ENCODE measurements around the gene FYN.
"Not testable (repeated sequence)": the region's sequence is repeated elsewhere in the genome, so short reads cannot be mapped to it uniquely, and the experiment has no call there.

Gene FYN

DNA sequence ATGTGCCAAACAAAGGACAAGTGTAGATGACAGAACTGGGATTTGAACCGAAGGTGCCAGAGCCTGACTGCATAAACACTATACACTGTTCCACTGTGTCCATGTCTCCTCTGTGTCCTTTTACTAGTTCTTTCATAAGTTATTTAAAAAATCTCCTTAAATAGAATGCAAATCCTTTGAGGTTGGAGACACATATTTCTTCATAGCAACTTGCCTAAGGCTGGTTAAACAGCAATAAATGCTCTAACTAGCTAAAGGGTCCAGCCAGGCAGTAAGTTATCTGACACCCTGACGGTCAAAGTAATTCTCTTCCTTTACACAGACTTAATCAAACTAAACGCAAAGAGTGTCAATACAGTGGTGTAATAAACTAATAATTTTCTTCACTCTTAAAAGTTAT lies 191.4 kb downstream of the FYN start:
- H3K4me3 ChIP-seq (replicated peaks; ENCODE audit: low read depth, low read length), result no peak overlapping the region
- DNase-seq (ENCODE audit: extremely low read depth, low read depth), result no peak
- TF ChIP-seq, protein P1, sequence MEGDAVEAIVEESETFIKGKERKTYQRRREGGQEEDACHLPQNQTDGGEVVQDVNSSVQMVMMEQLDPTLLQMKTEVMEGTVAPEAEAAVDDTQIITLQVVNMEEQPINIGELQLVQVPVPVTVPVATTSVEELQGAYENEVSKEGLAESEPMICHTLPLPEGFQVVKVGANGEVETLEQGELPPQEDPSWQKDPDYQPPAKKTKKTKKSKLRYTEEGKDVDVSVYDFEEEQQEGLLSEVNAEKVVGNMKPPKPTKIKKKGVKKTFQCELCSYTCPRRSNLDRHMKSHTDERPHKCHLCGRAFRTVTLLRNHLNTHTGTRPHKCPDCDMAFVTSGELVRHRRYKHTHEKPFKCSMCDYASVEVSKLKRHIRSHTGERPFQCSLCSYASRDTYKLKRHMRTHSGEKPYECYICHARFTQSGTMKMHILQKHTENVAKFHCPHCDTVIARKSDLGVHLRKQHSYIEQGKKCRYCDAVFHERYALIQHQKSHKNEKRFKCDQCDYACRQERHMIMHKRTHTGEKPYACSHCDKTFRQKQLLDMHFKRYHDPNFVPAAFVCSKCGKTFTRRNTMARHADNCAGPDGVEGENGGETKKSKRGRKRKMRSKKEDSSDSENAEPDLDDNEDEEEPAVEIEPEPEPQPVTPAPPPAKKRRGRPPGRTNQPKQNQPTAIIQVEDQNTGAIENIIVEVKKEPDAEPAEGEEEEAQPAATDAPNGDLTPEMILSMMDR (IDR thresholded peaks at IDR 0.05; ENCODE audit: low read depth, low read length, missing control alignments), result no peak

DNA sequence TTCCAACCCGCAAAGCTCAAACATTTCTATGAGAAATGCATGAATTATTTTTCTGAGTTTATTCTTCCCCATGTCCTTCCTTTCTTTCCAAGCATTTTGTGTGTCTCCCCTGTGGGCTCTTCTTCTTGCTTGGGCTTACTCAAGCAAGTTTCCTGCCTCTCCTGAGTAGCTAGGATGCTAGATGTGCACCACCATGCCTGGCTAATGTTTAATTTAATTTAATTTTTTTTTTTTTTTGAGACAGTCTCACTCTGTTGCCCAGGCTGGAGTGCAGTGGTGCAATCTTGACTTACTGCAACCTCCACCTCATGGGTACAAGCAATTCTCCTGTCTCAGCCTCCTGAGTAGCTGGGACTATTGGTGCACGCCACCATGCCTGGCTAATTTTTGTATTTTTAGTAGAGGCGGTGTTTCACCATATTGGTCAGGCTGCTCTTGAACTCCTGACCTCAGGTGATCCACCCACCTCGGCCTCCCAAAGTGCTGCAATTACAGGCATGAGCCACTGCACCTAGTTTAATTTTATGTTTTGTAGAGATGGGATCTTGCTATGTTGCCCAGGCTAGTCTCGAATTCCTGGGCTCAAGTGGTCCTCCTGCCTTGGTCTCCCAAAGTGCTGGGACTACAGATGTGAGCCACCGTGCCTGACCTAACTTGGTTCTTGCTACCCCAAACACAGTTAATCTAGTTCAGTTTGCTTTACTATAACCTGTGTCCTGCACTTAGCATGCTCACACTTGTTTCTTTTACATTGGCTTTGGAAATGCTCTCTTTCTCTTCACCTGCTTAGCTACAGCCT lies 192.2 kb downstream of the FYN start:
- H3K4me3 ChIP-seq (replicated peaks; ENCODE audit: low read depth, low read length); DNase-seq (ENCODE audit: extremely low read depth, low read depth): not testable (repeated sequence)

DNA sequence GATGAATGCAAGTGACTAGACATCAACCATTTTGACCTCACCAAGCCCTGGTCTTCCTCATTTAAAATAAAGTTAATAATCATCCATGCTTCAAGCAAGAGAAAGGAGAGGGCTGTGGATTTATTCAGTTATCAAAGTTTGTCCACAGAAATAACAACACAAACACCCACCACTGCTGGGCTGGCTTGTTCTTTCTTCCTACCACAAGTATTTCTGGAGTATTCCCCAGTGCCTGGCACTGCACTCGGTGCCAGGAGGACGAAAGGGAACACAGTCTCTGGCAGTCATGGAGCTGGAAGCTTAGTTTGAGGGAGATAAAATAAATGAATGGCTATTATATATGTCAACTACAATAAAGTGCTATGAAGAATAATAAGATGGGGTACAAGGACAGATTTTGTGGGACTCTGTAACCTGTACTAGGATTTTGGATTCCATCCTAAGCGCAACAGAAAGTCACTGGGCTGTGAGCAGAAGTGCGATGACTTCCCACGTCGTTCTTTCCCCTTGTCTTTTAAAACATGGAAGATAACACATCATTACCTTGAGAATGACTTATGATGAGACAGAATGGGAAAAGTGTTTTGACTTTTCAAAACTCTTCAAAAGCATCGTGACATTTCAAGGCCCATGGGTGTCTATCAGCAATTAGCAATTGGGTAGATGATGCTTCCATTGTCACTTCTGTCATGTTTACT lies 193.1 kb downstream of the FYN start:
- TF ChIP-seq, protein P1 (IDR thresholded peaks at IDR 0.05; ENCODE audit: low read depth, low read length, missing control alignments), result no peak
- DNase-seq (ENCODE audit: extremely low read depth, low read depth), result no peak
- H3K4me3 ChIP-seq (replicated peaks; ENCODE audit: low read depth, low read length), result no peak overlapping the region

DNA sequence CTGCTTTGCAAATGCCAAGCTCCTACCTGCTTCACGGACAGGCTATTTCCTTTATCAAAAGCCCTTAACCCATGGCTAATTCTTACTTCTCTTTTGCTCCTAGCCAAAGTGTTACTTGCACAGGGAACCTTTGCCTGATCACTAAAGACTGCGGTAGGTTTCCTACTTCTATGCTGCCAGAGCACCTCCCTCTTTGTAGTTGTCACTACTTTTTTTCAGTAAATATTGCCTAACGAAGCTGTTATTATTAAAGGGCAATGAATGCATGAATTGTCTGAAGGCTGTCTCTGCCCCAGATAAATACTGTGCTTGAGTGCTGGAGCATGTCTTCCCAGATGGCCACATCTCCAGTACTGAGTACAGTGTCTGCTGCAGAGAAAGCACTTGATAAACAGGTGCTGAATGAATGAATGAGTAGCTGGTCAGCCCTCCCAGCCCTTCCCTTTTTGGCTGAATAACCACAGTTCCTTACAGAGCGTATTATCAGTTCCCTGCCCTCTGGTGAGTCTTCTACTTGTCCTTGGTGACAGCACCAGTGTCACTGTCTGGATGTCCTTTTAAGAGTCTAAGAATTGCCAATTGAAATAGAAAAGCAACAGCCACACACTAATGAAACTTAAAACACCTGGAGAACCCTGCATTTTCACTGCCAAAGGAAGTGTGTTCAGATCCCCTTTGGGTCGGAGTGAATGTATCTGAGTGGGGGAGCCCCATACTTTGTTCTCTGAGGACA lies 194.0 kb downstream of the FYN start:
- TF ChIP-seq, protein P1 (IDR thresholded peaks at IDR 0.05; ENCODE audit: low read depth, low read length, missing control alignments), result no peak
- no peak overlapping the region for H3K4me3 ChIP-seq (replicated peaks; ENCODE audit: low read depth, low read length)
- no peak for DNase-seq (ENCODE audit: extremely low read depth, low read depth)

DNA sequence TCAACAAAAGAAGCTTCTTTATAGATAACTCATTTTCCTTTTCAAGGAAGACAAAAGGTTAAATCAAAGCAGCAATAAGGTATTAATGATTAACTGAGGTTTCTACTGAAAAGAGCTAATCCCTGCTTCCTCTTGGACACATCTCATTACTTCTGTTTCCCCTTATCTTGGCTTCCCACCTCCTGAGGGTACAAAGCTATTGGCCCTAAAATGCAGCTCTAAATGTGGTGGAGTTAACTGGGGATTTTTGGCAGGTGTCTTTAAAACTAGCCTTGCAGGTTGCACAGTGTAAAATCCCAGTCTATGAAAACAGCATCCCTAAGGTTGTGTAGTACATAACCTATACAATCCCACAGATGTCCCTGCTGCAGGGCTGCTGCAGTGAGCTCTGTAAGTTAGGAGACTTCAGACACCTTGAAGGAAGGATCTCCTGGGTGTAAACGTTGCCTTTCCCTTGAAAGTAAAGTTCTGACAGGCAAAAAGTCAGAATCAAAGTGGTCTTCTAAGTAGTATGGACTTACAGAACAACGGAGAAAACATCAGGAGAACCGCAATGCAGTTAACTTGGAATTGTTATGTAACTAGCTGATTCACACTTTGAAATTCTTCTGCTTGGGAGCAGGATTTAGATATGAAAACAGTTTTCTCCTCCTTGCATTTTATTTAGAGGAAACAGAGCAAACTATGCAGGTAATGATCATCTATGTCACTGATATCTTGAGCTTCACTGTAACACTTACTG lies 195.8 kb downstream of the FYN start:
- TF ChIP-seq, protein P1 (IDR thresholded peaks at IDR 0.05; ENCODE audit: low read depth, low read length, missing control alignments), result no peak
- DNase-seq (ENCODE audit: extremely low read depth, low read depth), result no peak
- no peak overlapping the region for H3K4me3 ChIP-seq (replicated peaks; ENCODE audit: low read depth, low read length)

DNA sequence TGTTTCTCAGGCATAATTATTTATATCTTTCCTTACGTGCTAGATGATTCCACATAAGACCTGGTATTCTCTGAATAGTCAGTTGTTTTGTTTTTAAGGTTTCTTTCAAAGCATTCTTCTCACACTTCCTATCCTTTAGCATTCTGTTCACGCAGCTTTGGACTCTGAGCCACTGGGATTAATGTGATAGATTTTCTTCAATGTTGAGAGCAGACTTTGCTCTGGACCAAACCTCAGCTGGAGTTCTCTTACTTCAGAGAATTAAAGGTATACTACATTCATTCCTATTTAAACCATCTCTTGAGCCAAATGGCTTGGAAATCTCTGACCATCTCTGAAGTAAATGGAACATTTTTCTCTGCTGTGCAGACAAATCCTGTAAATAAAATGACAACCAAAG lies 196.9 kb downstream of the FYN start:
- TF ChIP-seq, protein P1 (IDR thresholded peaks at IDR 0.05; ENCODE audit: low read depth, low read length, missing control alignments), result no peak
- DNase-seq (ENCODE audit: extremely low read depth, low read depth), result no peak
- H3K4me3 ChIP-seq (replicated peaks; ENCODE audit: low read depth, low read length), result no peak overlapping the region
